MM.1S (cell line): ENCODE results near the gene DPH3.

Source experiments
- EZH2phosphoT487 ChIP-seq: fragments of 300-600 bp; sonication (generic); IDR thresholded peaks from 2 replicates; pipeline ENCODE4 v1.6.1; 2018; ENCODE audit warnings: antibody characterized with exemption, low read length
- TF ChIP-seq, protein P1 (sequence below): fragments of 300-600 bp; sonication (generic); IDR thresholded peaks from 2 replicates; pipeline ENCODE4 v1.5.1; 2016; ENCODE audit warnings: antibody characterized with exemption, low read length, mixed read lengths

DNA sequence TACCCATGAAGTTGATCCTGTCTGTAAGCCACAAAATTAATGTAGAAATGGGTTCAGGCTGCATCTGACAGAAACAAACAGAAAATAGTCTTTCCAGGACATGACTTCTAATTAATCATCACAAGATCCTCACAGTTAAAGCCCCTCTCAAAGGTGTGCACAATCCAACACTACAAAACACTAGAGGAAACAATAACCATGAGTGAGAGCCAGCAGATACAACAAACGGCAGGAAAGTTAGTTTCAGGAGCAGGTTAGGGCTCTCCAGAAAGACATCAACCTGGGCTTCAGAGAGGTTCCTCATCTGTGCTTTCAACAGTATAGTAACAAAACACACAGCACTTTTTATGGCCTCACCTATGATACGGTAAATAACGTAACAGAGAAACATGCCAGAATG is 42.8 kb downstream of the DPH3 start:
- TF ChIP-seq, protein P1, sequence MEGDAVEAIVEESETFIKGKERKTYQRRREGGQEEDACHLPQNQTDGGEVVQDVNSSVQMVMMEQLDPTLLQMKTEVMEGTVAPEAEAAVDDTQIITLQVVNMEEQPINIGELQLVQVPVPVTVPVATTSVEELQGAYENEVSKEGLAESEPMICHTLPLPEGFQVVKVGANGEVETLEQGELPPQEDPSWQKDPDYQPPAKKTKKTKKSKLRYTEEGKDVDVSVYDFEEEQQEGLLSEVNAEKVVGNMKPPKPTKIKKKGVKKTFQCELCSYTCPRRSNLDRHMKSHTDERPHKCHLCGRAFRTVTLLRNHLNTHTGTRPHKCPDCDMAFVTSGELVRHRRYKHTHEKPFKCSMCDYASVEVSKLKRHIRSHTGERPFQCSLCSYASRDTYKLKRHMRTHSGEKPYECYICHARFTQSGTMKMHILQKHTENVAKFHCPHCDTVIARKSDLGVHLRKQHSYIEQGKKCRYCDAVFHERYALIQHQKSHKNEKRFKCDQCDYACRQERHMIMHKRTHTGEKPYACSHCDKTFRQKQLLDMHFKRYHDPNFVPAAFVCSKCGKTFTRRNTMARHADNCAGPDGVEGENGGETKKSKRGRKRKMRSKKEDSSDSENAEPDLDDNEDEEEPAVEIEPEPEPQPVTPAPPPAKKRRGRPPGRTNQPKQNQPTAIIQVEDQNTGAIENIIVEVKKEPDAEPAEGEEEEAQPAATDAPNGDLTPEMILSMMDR: no peak
- no peak for TF ChIP-seq EZH2phosphoT487
